ENCODE measurements around the gene GSTA4. TPM values are rescaled to one million over a fixed set of nuclear protein-coding genes. Genes with fewer than 3 reads are reported as not detected.
"Not testable (repeated sequence)": the region's sequence is repeated elsewhere in the genome, so short reads cannot be mapped to it uniquely, and the experiment has no call there.

Gene GSTA4
- total RNA-seq, 2 experiments from 2014 or later = 18.5 to 22.3 TPM

- no peaks in the 10 kb centered on the region for H3K36me3 Mint-ChIP-seq
Measured at GRCh38 chr6:52966101-52966500, 29.0 kb downstream of the GSTA4 start.

GRCh38 chr6:52965380-52965779, 29.7 kb downstream of the GSTA4 start:
- intact Hi-C loops (cut with micrococcal nuclease) = no loop called here
- H3K27ac Mint-ChIP-seq = no peak overlapping the region
- no peaks in the 10 kb centered on the region for H3K9me3 Mint-ChIP-seq

More at GRCh38 chr6:52966101-52966500, 29.0 kb downstream of the GSTA4 start:
- peaks cover 5% of the 10 kb centered on the region for H3K27me3 Mint-ChIP-seq
- H3K4me3 Mint-ChIP-seq = no peak overlapping the region
- POLR2A ChIA-PET = no interaction called here
- DNase-seq = no peak
- H3K9me3 Mint-ChIP-seq = no peaks in the 10 kb centered on the region
- CTCF ChIA-PET = no interaction called here
- H3K4me1 Mint-ChIP-seq (ENCODE audit: low read depth) = no peaks in the 10 kb centered on the region
- H3K27ac Mint-ChIP-seq = no peak overlapping the region
- intact Hi-C loops (cut with micrococcal nuclease) = no loop called here

GRCh38 chr6:52964318-52964717, 30.8 kb downstream of the GSTA4 start:
- no peak for DNase-seq
- H3K36me3 Mint-ChIP-seq = no peaks in the 10 kb centered on the region
- ChIA-PET POLR2A (no interaction called here), CTCF (no interaction called here)
- no peaks in the 10 kb centered on the region for H3K4me1 Mint-ChIP-seq (ENCODE audit: low read depth)
- no peak overlapping the region for H3K27ac Mint-ChIP-seq
- H3K4me3 Mint-ChIP-seq = no peak overlapping the region
- intact Hi-C loops (cut with micrococcal nuclease) = no loop called here
- peaks cover 5% of the 10 kb centered on the region for H3K27me3 Mint-ChIP-seq
- H3K9me3 Mint-ChIP-seq = no peaks in the 10 kb centered on the region

More at GRCh38 chr6:52965380-52965779, 29.7 kb downstream of the GSTA4 start:
- H3K36me3 Mint-ChIP-seq = no peaks in the 10 kb centered on the region
- H3K27me3 Mint-ChIP-seq = peaks cover 5% of the 10 kb centered on the region
- no peaks in the 10 kb centered on the region for H3K4me1 Mint-ChIP-seq (ENCODE audit: low read depth)
- H3K4me3 Mint-ChIP-seq = no peak overlapping the region
- POLR2A ChIA-PET = no interaction called here
- CTCF ChIA-PET = no interaction called here
- no peak for DNase-seq

GRCh38 chr6:52962701-52963100, 32.4 kb downstream of the GSTA4 start:
- H3K4me1 Mint-ChIP-seq (ENCODE audit: low read depth) = no peaks in the 10 kb centered on the region
- intact Hi-C loops (cut with micrococcal nuclease) = no loop called here
- no peak overlapping the region for H3K27ac Mint-ChIP-seq
- H3K36me3 Mint-ChIP-seq = no peaks in the 10 kb centered on the region
- DNase-seq = no peak
- no peak overlapping the region for H3K4me3 Mint-ChIP-seq
- POLR2A ChIA-PET = no interaction called here
- CTCF ChIA-PET = no interaction called here
- H3K9me3 Mint-ChIP-seq = no peaks in the 10 kb centered on the region
- H3K27me3 Mint-ChIP-seq = peaks cover 5% of the 10 kb centered on the region

GRCh38 chr6:52961022-52961421, 34.1 kb downstream of the GSTA4 start:
- H3K4me1 Mint-ChIP-seq (ENCODE audit: low read depth); H3K36me3 Mint-ChIP-seq; H3K27me3 Mint-ChIP-seq; POLR2A ChIA-PET; H3K27ac Mint-ChIP-seq; H3K9me3 Mint-ChIP-seq; H3K4me3 Mint-ChIP-seq; CTCF ChIA-PET; intact Hi-C loops (cut with micrococcal nuclease); DNase-seq: not testable (repeated sequence)

GRCh38 chr6:52960211-52960610, 34.9 kb downstream of the GSTA4 start:
- H3K9me3 Mint-ChIP-seq; H3K4me3 Mint-ChIP-seq; H3K4me1 Mint-ChIP-seq (ENCODE audit: low read depth); H3K36me3 Mint-ChIP-seq; H3K27ac Mint-ChIP-seq; POLR2A ChIA-PET; H3K27me3 Mint-ChIP-seq; DNase-seq; intact Hi-C loops (cut with micrococcal nuclease): not testable (repeated sequence)
- CTCF ChIA-PET = interaction anchor here (1.0 kb wide), 1 partner anchor 15 kb away, joined by 3 read pairs; no protein-coding TSS in a partner anchor

GRCh38 chr6:52958546-52959255, 36.4 kb downstream of the GSTA4 start:
- POLR2A ChIA-PET = no interaction called here
- Mint-ChIP-seq H3K4me1 (ENCODE audit: low read depth) (no peaks in the 10 kb centered on the region), H3K4me3 (no peak overlapping the region), H3K9me3 (no peaks in the 10 kb centered on the region), H3K27ac (no peak overlapping the region), H3K27me3 (peaks cover 5% of the 10 kb centered on the region), H3K36me3 (no peaks in the 10 kb centered on the region)
- CTCF ChIA-PET = no interaction called here
- intact Hi-C loops (cut with micrococcal nuclease) = no loop called here
- no peak for DNase-seq

- no peak overlapping the region for H3K27ac Mint-ChIP-seq
- ChIA-PET POLR2A (no interaction called here), CTCF (no interaction called here)
- no peak overlapping the region for H3K4me3 Mint-ChIP-seq
- no peaks in the 10 kb centered on the region for H3K9me3 Mint-ChIP-seq
- no peaks in the 10 kb centered on the region for H3K4me1 Mint-ChIP-seq (ENCODE audit: low read depth)
- H3K36me3 Mint-ChIP-seq = no peaks in the 10 kb centered on the region
- peaks cover 2% of the 10 kb centered on the region for H3K27me3 Mint-ChIP-seq
- intact Hi-C loops (cut with micrococcal nuclease) = no loop called here
- no peak for DNase-seq
Measured at GRCh38 chr6:52955871-52956270, 39.2 kb downstream of the GSTA4 start.

GRCh38 chr6:52953911-52954839, 40.9 kb downstream of the GSTA4 start:
- Mint-ChIP-seq H3K4me1 (ENCODE audit: low read depth) (no peaks in the 10 kb centered on the region), H3K36me3 (no peaks in the 10 kb centered on the region), H3K9me3 (no peaks in the 10 kb centered on the region), H3K27me3 (peaks cover 2% of the 10 kb centered on the region), H3K4me3 (no peak overlapping the region), H3K27ac (no peak overlapping the region)
- no peak for DNase-seq
- intact Hi-C loops (cut with micrococcal nuclease) = no loop called here
- CTCF ChIA-PET = no interaction called here
- POLR2A ChIA-PET = no interaction called here

- Mint-ChIP-seq H3K27ac (no peak overlapping the region), H3K4me1 (ENCODE audit: low read depth) (peaks cover 4% of the 10 kb centered on the region), H3K4me3 (no peak overlapping the region), H3K36me3 (no peaks in the 10 kb centered on the region), H3K9me3 (no peaks in the 10 kb centered on the region), H3K27me3 (peaks cover 19% of the 10 kb centered on the region)
- CTCF ChIA-PET = no interaction called here
- intact Hi-C loops (cut with micrococcal nuclease) = no loop called here
- POLR2A ChIA-PET = no interaction called here
- no peak for DNase-seq
Measured at GRCh38 chr6:52946306-52946705, 48.8 kb downstream of the GSTA4 start.

GRCh38 chr6:52942821-52943220, 52.3 kb downstream of the GSTA4 start:
- DNase-seq; H3K27ac Mint-ChIP-seq; H3K4me3 Mint-ChIP-seq; H3K4me1 Mint-ChIP-seq (ENCODE audit: low read depth); intact Hi-C loops (cut with micrococcal nuclease); H3K36me3 Mint-ChIP-seq; POLR2A ChIA-PET; H3K9me3 Mint-ChIP-seq: not testable (repeated sequence)
- peaks cover 17% of the 10 kb centered on the region for H3K27me3 Mint-ChIP-seq
- CTCF ChIA-PET = interaction anchor here (0.7 kb wide), 1 partner anchor 67 kb away, joined by 3 read pairs; no protein-coding TSS in a partner anchor

- POLR2A ChIA-PET = no interaction called here
- H3K4me3 Mint-ChIP-seq = no peak overlapping the region
- no peaks in the 10 kb centered on the region for H3K36me3 Mint-ChIP-seq
- no peak overlapping the region for H3K27ac Mint-ChIP-seq
- no peak for DNase-seq
- H3K27me3 Mint-ChIP-seq = peaks cover 15% of the 10 kb centered on the region
- CTCF ChIA-PET = no interaction called here
- no peaks in the 10 kb centered on the region for H3K9me3 Mint-ChIP-seq
- intact Hi-C loops (cut with micrococcal nuclease) = no loop called here
- peaks cover 4% of the 10 kb centered on the region for H3K4me1 Mint-ChIP-seq (ENCODE audit: low read depth)
Measured at GRCh38 chr6:52942221-52942620, 52.9 kb downstream of the GSTA4 start.

- Mint-ChIP-seq H3K27ac (no peak overlapping the region), H3K4me3 (no peak overlapping the region), H3K27me3 (peaks cover 2% of the 10 kb centered on the region), H3K4me1 (ENCODE audit: low read depth) (no peaks in the 10 kb centered on the region), H3K9me3 (no peaks in the 10 kb centered on the region), H3K36me3 (no peaks in the 10 kb centered on the region)
- no peak for DNase-seq
- CTCF ChIA-PET = no interaction called here
- intact Hi-C loops (cut with micrococcal nuclease) = no loop called here
- POLR2A ChIA-PET = no interaction called here
Measured at GRCh38 chr6:52937908-52938307, 57.2 kb downstream of the GSTA4 start.
